HFFc6 (cell line): Measurements from ENCODE around the gene TOMM7. TPM values are rescaled to one million over a fixed set of nuclear protein-coding genes. Genes with fewer than 3 reads are reported as not detected.
"Not testable (repeated sequence)": the region's sequence is repeated elsewhere in the genome, so short reads cannot be mapped to it uniquely, and the experiment has no call there.

ENCODE experiments used
- DNase-seq: peaks from one replicate; pipeline ENCODE4 v3.0.0-alpha.2; 2018
- H3K27ac Mint-ChIP-seq: 2 replicates; pipeline ENCODE4 v1.8.0; 2020; ENCODE audit warnings: mild to moderate bottlenecking, mixed read lengths
- H3K27me3 Mint-ChIP-seq: 2 replicates; pipeline ENCODE4 v1.8.0; 2021; ENCODE audit warnings: mild to moderate bottlenecking, moderate library complexity, mixed read lengths; ENCODE audit not compliant: insufficient read depth
- H3K36me3 Mint-ChIP-seq: 2 replicates; pipeline ENCODE4 v1.8.0; 2021; ENCODE audit warnings: low read depth, mixed read lengths
- H3K4me1 Mint-ChIP-seq: 2 replicates; pipeline ENCODE4 v1.8.0; 2020; ENCODE audit warnings: low read depth, mixed read lengths
- H3K4me3 Mint-ChIP-seq: 2 replicates; pipeline ENCODE4 v1.8.0; 2020; ENCODE audit warnings: mild to moderate bottlenecking, moderate library complexity, mixed read lengths
- H3K9me3 Mint-ChIP-seq: 2 replicates; pipeline ENCODE4 v1.8.0; 2020; ENCODE audit warnings: mild to moderate bottlenecking, mixed read lengths
- total RNA-seq, 6 experiments: library from RNA; stranded (reverse); fragmentation: NEBNext Ultra II Directional; extraction: Animal tissue kit (Norgen Biotek cat#: 25700); gene quantifications; 2 replicates in 1 of 6; 3 replicates in 5 of 6; pipeline ENCODE4 v1.2.3, GENCODE V29; 2021
- TF ChIP-seq, protein P1 (sequence below): fragments of 200-600 bp; sonication (generic); IDR thresholded peaks from 2 replicates; pipeline ENCODE4 v1.5.0; 2021; ENCODE audit warnings: antibody characterized with exemption, mild to moderate bottlenecking

The TOMM7 gene
- total RNA-seq, 6 experiments from 2014 or later = 234 to 372 (median 324) TPM

DNA sequence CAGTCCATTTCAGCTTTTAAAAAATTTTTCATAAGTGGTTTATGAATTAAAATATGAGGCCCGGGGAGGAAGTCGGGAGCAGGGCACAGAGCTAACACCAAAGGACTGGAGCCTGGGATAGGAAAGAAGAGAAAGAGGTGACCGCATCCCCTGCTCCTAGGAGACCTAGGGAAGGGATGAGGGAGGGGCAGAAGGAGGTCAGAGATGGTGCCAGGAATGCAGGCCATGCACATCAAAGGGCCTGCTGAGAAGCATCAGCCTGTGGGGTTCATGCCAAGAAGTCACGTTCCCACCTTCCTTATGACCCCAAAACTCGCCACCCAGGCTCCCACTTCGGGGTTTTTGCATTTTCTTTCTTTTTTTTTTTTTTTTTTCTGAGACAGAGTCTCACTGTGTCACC is 14.7 kb upstream of the TOMM7 start:
- H3K9me3 Mint-ChIP-seq = no peaks in the 10 kb centered on the region
- TF ChIP-seq, protein P1, sequence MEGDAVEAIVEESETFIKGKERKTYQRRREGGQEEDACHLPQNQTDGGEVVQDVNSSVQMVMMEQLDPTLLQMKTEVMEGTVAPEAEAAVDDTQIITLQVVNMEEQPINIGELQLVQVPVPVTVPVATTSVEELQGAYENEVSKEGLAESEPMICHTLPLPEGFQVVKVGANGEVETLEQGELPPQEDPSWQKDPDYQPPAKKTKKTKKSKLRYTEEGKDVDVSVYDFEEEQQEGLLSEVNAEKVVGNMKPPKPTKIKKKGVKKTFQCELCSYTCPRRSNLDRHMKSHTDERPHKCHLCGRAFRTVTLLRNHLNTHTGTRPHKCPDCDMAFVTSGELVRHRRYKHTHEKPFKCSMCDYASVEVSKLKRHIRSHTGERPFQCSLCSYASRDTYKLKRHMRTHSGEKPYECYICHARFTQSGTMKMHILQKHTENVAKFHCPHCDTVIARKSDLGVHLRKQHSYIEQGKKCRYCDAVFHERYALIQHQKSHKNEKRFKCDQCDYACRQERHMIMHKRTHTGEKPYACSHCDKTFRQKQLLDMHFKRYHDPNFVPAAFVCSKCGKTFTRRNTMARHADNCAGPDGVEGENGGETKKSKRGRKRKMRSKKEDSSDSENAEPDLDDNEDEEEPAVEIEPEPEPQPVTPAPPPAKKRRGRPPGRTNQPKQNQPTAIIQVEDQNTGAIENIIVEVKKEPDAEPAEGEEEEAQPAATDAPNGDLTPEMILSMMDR = no peak
- no peaks in the 10 kb centered on the region for H3K27me3 Mint-ChIP-seq
- no peaks in the 10 kb centered on the region for H3K36me3 Mint-ChIP-seq
- H3K4me1 Mint-ChIP-seq = peaks cover 28% of the 10 kb centered on the region
- no peak overlapping the region for H3K27ac Mint-ChIP-seq
- H3K4me3 Mint-ChIP-seq = no peak overlapping the region
- DNase-seq = no peak

DNA sequence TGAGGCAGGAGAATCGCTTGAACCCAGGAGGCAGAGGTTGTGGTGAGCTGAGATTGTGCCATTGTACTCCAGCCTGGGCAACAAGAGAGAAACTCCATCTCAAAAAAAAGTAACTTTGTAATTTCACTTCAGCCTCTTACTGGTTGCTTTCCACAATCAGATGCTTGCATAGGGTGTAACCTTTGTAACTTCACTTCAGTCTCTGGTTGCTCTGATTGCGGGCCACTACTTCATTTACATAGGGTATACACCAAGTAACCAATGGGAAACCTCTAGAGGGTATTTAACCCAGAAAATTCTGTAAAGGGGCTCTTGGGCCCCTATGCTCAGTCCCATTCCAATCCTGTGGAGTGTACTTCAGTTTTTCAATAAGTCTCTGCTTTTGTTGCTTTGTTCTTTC is 13.9 kb upstream of the TOMM7 start:
- DNase-seq, H3K36me3 Mint-ChIP-seq, H3K27me3 Mint-ChIP-seq, H3K27ac Mint-ChIP-seq, H3K4me3 Mint-ChIP-seq, H3K9me3 Mint-ChIP-seq: not testable (repeated sequence)
- peaks cover 31% of the 10 kb centered on the region for H3K4me1 Mint-ChIP-seq

DNA sequence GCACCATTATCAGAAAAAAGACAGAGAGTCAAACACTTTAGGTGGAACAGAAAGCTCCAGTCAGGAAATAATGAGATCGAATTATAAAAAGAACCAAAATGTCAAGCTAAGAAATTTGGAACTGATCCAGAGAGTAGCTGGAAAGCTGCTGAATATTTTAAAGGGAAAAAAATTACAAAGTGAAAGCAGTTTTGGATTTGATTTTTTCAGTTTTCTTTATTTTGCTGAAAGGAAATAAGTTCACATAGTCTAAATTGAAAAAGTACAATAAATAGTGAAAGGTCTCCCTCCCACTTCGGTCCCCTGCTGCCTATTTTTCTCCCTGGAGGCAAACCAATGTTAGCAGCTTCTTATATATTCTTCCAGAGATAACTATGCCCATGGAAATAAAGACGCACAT is 11.3 kb upstream of the TOMM7 start:
- no peaks in the 10 kb centered on the region for H3K9me3 Mint-ChIP-seq
- H3K4me1 Mint-ChIP-seq = peaks cover 32% of the 10 kb centered on the region
- TF ChIP-seq, protein P1 = no peak
- H3K27ac Mint-ChIP-seq = no peak overlapping the region
- H3K4me3 Mint-ChIP-seq = no peak overlapping the region
- no peaks in the 10 kb centered on the region for H3K27me3 Mint-ChIP-seq
- H3K36me3 Mint-ChIP-seq = no peaks in the 10 kb centered on the region
- DNase-seq = no peak

DNA sequence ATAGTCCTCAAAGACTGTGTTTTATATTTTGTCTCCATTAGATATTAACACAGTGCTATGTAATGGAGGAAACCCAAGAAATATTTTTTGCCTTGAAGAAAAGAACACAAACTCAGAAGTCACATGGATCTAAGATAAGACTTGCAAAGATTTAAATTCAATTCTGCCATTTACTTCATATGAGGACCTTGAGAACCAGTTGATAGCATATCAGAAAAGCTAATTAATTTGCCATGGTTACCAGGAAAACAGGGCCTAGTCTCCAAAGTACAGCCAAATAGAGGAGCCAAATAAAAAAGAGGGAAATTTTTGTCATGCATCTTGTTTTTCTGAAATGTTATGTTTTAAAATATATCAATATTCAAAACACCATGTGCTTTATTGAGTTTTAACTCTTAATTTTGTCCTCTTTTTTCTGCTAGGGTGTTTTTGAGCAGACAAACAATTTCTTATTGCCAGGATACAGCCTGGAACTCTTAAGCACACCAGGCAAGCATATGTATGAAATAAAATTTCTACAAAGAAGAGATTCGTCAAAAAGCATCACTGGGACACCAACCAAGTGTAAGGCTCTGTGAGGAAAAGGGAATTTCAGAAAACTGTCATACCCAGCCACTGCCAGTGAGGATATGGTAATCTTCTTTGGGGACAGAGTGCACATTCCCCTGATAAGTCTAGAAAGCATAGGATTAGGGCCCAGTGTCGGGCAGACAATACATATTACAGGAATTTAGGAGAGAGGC is 10.6 kb upstream of the TOMM7 start:
- TF ChIP-seq, protein P1 = no peak
- no peak for DNase-seq
- Mint-ChIP-seq H3K27ac (no peak overlapping the region), H3K9me3 (no peaks in the 10 kb centered on the region), H3K4me3 (no peak overlapping the region), H3K27me3 (no peaks in the 10 kb centered on the region), H3K36me3 (no peaks in the 10 kb centered on the region), H3K4me1 (peaks cover 32% of the 10 kb centered on the region)

DNA sequence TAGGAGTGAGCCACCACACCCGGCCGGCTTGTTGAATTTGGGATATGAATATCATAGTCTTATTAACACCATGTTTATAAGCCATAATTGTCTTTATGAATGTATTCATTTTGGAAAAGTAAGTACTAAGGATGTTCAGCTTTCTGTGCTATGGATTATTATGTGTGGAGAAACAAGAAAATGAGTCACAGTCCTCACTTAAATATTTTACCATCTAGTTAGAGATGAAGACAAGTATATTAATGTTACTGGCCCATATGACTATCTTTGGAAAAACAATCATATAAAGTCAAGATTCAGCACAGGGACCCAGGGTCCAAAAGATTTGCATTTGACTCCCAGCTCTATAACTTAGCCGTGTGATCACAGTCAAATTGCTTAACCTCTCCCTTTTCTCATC is 9.8 kb upstream of the TOMM7 start:
- H3K4me3 Mint-ChIP-seq = no peak overlapping the region; the same call in 1 of the 2 replicates
- no peaks in the 10 kb centered on the region for H3K9me3 Mint-ChIP-seq
- H3K36me3 Mint-ChIP-seq = no peaks in the 10 kb centered on the region
- H3K4me1 Mint-ChIP-seq = peaks cover 32% of the 10 kb centered on the region
- no peak for DNase-seq
- no peaks in the 10 kb centered on the region for H3K27me3 Mint-ChIP-seq
- TF ChIP-seq, protein P1 = no peak
- H3K27ac Mint-ChIP-seq = peak overlapping the region; percentile 36; the same call in 1 of the 2 replicates

DNA sequence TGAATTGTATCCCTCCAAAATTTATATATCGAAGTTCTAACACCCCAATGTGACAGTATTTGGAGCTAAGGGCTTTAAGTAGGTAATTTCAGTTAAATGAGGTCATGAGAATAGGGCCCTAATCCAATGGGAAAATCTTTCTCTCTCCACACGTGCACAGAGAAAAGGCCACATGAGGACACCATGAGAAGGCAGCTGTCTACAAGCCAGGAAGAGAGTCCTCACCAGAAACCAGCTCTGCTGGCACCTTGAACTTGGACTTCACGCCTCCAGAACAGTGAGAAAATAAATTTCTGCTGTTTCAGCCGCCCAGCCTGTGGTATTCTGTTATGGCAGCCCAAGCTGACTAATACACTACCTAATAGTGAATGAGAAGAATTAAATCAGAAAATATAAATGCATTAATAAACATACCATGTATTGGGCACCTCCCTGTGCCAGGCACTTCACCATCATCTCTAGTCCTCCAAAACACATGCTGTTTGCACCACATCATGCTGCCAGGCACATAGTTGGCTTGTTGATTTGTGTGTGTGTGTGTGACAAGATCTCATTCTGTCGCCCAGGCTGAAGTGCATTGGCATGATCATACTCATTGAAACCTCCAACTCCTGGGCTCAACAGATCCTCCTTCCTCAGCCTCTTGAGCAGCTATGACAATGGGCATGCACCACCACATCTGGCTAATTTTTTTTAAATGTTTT is 9.1 kb upstream of the TOMM7 start:
- no peak overlapping the region for H3K4me3 Mint-ChIP-seq
- no peaks in the 10 kb centered on the region for H3K9me3 Mint-ChIP-seq
- no peaks in the 10 kb centered on the region; the same call in 1 of the 2 replicates for H3K27me3 Mint-ChIP-seq
- no peak overlapping the region; the same call in 1 of the 2 replicates for H3K27ac Mint-ChIP-seq
- peaks cover 32% of the 10 kb centered on the region for H3K4me1 Mint-ChIP-seq
- TF ChIP-seq, protein P1 = no peak
- no peaks in the 10 kb centered on the region for H3K36me3 Mint-ChIP-seq
- no peak for DNase-seq
